ES-I3 (cell line): ENCODE measurements around the gene TLCD2.

Experiments
- H3K36me3 ChIP-seq: 2 replicates; pipeline ENCODE4 v1.6.1; 2013; ENCODE audit warnings: mild to moderate bottlenecking, low read length, control low read depth, moderate library complexity; ENCODE audit not compliant: insufficient read depth
- H3K4me1 ChIP-seq: 2 replicates; pipeline ENCODE4 v1.6.1; 2013; ENCODE audit warnings: mild to moderate bottlenecking, control low read depth, low read length; ENCODE audit not compliant: insufficient read depth
- H3K9ac ChIP-seq: 2 replicates; pipeline ENCODE4 v1.6.1; 2013; ENCODE audit warnings: low read depth, mild to moderate bottlenecking, low read length, moderate library complexity
- H3K9me3 ChIP-seq: 2 replicates; pipeline ENCODE4 v1.6.1; 2013; ENCODE audit warnings: mild to moderate bottlenecking, low read length, moderate library complexity; ENCODE audit not compliant: control insufficient read depth, insufficient read depth

Gene TLCD2, protein sequence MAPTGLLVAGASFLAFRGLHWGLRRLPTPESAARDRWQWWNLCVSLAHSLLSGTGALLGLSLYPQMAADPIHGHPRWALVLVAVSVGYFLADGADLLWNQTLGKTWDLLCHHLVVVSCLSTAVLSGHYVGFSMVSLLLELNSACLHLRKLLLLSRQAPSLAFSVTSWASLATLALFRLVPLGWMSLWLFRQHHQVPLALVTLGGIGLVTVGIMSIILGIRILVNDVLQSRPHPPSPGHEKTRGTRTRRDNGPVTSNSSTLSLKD

DNA sequence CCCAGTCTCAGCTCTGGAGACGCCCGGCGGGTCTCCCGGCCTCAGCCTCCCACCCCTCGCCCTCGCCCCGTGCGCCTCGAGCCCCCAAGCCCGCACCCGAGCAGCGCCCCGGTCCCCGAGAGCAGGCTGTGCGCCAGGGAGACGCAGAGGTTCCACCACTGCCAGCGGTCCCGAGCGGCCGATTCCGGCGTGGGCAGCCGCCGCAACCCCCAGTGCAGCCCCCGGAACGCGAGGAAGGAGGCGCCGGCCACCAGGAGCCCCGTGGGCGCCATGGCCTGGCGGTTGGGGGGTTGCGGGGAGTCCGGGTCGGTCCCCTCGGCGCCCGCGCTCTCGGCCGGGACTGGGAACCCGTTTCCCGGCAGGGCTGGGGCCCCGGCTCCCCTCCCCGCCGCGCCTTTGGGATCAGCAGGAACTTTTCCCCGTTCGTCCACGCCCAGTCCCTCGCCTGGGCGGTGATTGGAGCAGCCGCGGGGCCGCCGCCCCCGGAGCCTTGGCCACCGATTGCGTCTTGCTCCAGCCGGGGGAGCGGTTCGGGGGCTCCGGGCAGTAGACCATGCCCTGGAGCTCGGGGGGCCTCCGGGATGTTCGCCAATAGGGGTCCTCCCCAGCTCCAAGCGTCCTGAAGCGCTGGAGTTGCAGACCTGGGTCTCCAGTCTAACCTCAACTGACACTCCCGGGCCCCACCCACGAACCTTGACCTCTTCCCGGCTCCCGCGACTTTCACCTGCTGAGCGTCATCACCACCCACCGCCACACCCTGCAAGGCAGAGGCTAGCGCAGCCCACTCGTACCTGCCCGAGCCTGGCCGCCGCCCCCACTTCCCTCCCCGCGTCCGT is at the start of gene TLCD2:
Gene TLCD2 (minus strand): TSS at position 407 of the 836 bp plus-strand sequence. CDS start 135 bp downstream, at position 272.
- peak within 1 kb of the TSS; percentile 75 for H3K9ac ChIP-seq
- H3K9me3 ChIP-seq, result no peaks in the 10 kb centered on the region
- H3K36me3 ChIP-seq, result no peaks in the 10 kb centered on the region
- peaks cover 14% of the 10 kb centered on the region for H3K4me1 ChIP-seq

DNA sequence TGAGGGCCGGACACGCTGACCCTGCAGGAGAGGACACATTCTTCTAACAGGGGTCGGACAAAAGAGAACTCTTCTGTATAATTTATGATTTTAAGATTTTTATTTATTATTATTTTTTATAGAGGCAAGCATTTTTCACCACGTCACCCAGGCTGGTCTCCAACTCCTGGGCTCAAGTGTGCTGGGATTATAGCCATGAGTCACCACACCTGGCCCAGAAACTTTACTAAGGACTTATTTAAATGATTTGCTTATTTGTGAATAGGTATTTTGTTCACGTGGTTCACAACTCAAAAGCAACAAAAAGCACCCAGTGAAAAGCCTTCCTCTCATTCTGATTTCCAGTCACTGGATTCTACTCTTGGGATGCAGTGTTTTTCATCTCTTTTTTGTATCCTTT is 49.4 kb upstream of the TLCD2 start:
- no peaks in the 10 kb centered on the region for H3K36me3 ChIP-seq
- no peak overlapping the region for H3K9ac ChIP-seq
- no peaks in the 10 kb centered on the region for H3K9me3 ChIP-seq
- H3K4me1 ChIP-seq, result peaks cover 19% of the 10 kb centered on the region

DNA sequence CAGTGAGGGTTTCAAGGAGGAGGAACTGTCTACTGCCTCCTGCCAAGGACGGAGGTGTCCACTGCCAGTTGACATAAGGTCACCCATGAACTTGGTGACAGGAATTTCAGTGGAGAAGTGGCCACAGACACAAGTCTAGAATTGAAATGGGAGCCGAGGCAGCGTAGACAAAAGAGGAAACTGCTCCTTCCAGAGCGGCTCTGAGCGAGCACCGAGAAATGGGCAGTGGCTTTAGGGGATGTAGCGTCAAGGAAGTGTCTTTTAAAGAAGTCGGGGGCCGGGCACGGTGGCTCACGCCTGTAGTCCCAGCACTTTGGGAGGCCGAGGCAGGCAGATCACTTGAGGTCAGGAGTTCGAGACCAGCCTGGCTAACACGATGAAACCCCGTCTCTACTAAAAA is 48.6 kb upstream of the TLCD2 start:
- no peaks in the 10 kb centered on the region for H3K9me3 ChIP-seq
- no peaks in the 10 kb centered on the region for H3K36me3 ChIP-seq
- H3K4me1 ChIP-seq, result peaks cover 18% of the 10 kb centered on the region
- H3K9ac ChIP-seq, result no peak overlapping the region

DNA sequence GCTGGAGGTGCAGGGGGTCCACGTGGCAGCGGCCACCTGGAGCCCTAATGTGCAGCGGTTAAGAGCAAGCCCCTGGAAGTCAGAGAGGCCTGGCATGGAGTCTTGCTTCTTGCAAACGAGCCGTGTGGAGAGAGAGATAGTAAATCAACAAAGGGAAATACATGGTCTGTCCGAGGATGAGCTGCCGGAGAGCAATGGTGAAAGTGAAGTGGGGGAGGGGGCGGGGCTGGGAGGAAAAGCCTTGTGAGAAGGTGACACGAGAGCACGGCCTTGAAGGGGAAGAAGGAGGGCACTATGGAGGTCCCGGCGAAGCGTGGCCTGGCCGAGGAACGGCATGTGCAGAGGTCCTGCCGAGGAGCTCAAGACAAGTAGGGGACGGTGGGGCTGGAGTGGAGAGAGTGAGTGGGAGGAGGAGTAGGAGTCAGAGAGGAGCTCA is 45.7 kb upstream of the TLCD2 start:
- no peaks in the 10 kb centered on the region for H3K9me3 ChIP-seq
- H3K4me1 ChIP-seq, result no peaks in the 10 kb centered on the region; the same call in 1 of the 2 replicates
- no peak overlapping the region for H3K9ac ChIP-seq
- no peaks in the 10 kb centered on the region for H3K36me3 ChIP-seq

DNA sequence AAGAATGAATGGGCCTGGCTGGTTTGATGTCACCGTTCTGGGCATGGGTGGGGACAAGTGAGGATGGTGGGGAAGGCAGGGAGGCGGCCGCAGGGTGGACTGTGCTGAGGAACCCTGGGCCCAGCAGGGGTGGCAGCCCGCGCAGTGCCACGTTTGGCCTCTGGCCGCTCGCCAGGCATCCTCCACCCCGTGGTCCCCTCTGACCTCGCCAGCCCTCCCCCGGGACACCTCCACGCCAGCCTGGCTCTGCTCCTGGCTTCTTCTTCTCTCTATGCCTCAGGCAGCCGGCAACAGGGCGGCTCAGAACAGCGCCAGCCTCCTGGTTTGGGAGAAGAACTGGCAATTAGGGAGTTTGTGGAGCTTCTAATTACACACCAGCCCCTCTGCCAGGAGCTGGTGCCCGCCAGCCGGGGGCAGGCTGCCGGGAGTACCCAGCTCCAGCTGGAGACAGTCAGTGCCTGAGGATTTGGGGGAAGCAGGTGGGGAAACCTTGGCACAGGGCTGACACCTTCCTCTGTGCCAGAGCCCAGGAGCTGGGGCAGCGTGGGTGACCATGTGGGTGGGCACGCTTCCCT is 45.2 kb upstream of the TLCD2 start:
- no peak overlapping the region for H3K9ac ChIP-seq
- H3K36me3 ChIP-seq, result no peaks in the 10 kb centered on the region
- H3K4me1 ChIP-seq, result no peaks in the 10 kb centered on the region; the same call in 1 of the 2 replicates
- no peaks in the 10 kb centered on the region for H3K9me3 ChIP-seq

DNA sequence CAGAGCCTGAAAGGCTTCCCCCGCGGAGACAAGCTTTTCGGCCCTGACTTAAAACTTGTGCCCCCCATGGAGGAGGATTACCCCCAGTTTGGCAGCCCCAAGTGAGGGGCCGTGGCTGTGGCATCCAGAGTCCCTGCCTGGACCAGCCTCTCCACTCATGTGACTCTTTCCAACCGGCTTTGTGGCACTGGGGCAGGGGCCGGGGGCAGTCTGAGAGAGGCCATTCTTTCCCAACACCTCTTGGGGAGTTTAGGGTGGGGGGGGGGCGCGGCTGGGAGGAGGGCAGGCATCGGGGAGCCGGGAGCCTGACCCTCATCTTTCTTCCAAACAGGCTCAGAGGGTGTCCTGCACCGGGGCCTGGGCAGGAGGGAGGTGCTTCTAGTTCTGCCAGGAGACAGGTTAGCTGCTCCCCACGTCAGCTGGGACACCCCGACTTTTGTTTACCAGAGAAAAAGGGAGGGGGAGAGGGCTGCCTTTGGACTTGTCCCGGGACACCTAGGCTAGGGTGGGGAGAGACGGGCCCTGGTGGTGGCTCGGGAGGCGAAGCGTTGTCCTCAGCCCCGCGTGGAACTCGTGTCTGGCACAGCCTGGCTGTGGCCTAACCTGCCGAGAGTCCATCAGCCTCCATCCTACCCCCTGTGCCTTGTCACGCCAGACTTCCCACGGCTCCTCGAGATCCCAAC is 44.4 kb upstream of the TLCD2 start:
- no peak overlapping the region for H3K9ac ChIP-seq
- no peaks in the 10 kb centered on the region for H3K36me3 ChIP-seq
- H3K9me3 ChIP-seq, result no peaks in the 10 kb centered on the region
- no peaks in the 10 kb centered on the region; the same call in 1 of the 2 replicates for H3K4me1 ChIP-seq

DNA sequence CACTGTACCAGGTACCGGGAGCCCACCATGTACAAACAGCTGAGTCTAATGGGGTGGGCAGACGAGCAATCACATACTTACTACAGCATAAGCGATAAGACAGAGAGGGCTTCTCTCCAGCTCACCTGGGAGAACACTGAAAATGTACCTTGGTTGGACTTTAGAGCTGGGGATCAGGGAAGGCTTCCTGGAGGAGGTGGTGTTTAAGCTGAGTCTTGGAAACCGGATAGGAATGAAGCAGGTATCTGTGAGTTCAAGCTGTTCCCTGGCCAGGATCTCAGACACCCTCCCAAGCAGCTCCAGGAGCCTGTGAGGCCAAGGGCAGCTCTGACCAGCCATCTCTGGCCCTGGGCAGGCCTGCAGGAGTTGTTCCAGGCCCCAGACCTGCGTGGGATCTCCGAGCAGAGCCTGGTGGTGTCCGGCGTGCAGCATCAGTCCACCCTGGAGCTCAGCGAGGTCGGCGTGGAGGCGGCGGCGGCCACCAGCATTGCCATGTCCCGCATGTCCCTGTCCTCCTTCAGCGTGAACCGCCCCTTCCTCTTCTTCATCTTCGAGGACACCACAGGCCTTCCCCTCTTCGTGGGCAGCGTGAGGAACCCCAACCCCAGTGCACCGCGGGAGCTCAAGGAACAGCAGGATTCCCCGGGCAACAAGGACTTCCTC is 43.7 kb upstream of the TLCD2 start:
- Histone ChIP-seq H3K9ac (no peak overlapping the region), H3K9me3 (no peaks in the 10 kb centered on the region), H3K4me1 (no peaks in the 10 kb centered on the region; the same call in 1 of the 2 replicates), H3K36me3 (no peaks in the 10 kb centered on the region)

DNA sequence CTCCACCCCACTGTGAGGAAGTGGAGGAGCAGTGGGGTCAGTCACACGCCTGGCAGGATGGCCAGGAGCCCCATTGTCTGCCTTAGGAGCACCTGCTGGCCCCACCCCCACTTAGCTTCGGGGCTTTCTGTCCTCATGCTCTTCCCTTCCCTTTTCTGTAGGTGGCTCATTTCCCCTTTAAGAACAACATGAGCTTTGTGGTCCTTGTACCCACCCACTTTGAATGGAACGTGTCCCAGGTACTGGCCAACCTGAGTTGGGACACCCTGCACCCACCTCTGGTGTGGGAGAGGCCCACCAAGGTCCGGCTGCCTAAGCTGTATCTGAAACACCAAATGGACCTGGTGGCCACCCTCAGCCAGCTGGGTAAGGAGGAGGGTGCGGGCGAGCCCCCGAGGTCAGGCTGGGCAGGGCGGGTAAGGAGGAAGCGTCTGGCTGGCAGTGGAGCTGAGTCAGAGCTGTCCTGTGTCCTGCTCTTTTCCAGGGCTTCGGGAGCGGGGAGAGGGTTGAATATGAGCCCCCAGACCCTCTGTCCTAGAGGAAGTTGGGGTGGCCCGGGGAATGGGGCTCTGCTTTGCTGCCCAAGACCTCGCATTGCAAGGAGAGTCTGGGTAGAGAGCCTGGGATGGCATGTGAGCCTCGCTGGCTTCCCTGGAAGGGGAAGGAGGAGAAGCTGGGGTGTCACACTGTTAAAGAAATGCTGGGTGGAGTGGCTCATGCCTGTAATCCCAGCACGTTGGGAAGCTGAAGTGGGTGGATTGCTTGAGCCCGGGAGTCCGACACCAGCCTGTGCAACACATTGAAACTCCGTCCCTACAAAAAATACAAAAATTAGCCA is 42.5 kb upstream of the TLCD2 start:
- no peaks in the 10 kb centered on the region for H3K9me3 ChIP-seq
- no peaks in the 10 kb centered on the region for H3K36me3 ChIP-seq
- peak overlapping the region; percentile 8; the same call in 1 of the 2 replicates for H3K9ac ChIP-seq
- no peaks in the 10 kb centered on the region; the same call in 1 of the 2 replicates for H3K4me1 ChIP-seq

DNA sequence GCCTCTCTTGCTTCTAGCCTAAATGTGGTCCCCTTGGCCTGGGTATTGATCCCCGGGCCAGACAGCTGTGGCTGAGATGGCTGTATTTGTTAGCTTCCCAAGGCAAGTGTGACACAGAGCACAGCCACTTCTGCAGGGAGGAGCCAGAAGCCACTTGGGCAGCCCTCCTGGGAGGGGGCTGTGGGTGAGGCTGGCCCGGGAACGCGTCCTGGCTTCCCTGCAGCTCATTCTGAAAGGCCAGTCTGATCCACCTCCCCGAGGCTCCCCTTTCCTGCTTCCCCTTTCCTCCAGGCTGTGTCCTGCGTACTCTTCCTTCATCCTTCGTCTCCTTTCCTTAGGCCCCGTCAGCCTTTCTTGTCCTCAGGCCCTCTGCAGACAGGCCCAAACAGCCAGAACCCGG is 40.5 kb upstream of the TLCD2 start:
- Histone ChIP-seq H3K9me3 (no peaks in the 10 kb centered on the region), H3K4me1 (peaks cover 3% of the 10 kb centered on the region; the same call in 1 of the 2 replicates), H3K36me3 (no peaks in the 10 kb centered on the region), H3K9ac (no peak overlapping the region)

DNA sequence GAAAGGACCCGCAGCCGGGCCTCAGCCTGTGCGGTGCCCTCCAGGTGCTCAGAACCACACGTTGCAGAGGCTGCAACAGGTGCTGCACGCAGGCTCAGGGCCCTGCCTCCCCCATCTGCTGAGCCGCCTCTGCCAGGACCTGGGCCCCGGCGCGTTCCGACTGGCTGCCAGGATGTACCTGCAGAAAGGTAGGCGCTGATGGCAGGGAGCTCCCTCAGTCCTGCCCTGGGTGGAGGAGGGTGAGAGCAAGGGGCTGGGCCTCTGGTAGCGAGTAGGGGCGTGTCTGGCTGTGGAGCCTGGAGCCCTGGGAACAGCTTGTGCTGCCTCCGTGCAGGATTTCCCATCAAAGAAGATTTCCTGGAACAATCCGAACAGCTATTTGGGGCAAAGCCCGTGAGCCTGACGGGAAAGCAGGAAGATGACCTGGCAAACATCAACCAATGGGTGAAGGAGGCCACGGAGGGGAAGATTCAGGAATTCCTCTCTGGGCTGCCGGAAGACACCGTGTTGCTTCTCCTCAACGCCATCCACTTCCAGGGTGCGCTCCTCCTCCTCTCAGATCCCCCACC is 36.9 kb upstream of the TLCD2 start:
- H3K36me3 ChIP-seq, result no peaks in the 10 kb centered on the region
- peaks cover 3% of the 10 kb centered on the region; the same call in 1 of the 2 replicates for H3K4me1 ChIP-seq
- H3K9ac ChIP-seq, result no peak overlapping the region
- H3K9me3 ChIP-seq, result no peaks in the 10 kb centered on the region

DNA sequence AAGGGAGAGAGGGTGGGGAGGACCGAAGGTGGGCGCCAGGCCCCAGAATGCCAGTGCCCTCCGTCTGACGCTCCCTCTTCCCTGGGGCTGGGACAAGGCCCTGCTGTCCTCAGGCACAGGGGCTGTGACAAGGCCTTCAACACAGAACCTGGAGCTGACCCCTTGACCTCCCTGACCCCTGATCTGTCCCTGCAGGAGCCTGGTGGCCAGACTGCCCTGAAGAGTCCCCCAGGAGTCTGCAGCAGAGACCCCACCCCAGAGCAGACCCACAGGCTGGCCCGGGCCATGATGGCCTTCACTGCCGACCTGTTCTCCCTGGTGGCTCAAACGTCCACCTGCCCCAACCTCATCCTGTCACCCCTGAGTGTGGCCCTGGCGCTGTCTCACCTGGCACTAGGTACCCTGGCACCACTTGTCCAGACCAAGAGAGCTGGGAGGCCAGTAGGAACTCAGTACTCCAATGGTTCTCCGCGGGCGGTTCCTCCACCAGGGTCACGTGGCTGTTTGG is 35.4 kb upstream of the TLCD2 start:
- Histone ChIP-seq H3K9me3 (no peaks in the 10 kb centered on the region), H3K36me3 (no peaks in the 10 kb centered on the region), H3K9ac (no peak overlapping the region), H3K4me1 (peaks cover 3% of the 10 kb centered on the region; the same call in 1 of the 2 replicates)

DNA sequence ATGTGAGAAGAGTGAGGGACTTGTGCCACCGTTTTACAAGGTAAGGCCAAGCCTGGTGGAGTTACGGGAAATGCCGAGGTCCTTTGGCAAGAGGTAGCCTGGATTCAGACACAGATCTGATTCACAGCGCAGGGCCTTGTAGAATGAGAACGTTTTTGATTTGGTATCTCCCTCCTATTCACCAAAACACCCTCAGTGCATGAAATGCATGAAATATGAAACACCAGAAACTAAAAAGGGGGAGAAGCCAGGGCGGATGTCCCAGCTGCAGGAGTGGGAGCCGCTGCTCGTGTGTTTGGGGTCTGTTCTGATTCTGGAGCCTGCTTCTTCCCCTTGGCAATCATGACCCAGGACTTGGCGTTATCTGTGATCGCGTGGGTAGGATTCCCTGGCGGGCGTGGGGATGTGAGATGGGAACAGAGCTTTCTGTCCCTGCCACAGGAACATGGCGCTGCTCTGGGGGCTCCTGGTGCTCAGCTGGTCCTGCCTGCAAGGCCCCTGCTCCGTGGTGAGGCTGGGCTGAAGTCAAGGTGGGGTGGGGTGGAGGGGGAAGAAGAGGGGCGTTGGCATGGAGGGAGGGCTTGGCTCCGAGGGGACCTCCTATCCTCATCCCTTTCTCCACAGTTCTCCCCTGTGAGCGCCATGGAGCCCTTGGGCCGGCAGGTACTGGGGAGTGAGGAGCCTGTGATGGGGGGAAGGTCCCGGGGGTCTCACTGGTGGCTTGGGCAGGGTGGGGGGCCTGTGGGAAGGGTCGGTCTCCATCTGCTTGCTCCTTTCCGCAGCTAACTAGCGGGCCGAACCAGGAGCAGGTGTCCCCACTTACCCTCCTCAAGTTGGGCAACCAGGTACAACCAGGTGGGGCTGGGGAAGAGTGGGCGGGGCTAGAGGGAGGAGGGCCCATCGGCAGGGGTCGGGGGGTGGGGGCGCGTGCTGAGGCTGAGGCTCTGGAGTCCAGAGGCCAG is 34.7 kb upstream of the TLCD2 start:
- peaks cover 3% of the 10 kb centered on the region; the same call in 1 of the 2 replicates for H3K4me1 ChIP-seq
- no peak overlapping the region for H3K9ac ChIP-seq
- H3K9me3 ChIP-seq, result no peaks in the 10 kb centered on the region

More for the DNA sequence above, 34.7 kb upstream of the TLCD2 start:
- H3K36me3 ChIP-seq, result no peaks in the 10 kb centered on the region
